Fibroblast of peridontal ligament (primary cell): ENCODE data around the gene RPS6KC1.
"Not testable (repeated sequence)": the region's sequence is repeated elsewhere in the genome, so short reads cannot be mapped to it uniquely, and the experiment has no call there.

Source experiments
- DNase-seq: peaks from one replicate; pipeline ENCODE4 v3.0.0-alpha.2; 2010; ENCODE audit errors: extremely low read depth

The RPS6KC1 gene, protein sequence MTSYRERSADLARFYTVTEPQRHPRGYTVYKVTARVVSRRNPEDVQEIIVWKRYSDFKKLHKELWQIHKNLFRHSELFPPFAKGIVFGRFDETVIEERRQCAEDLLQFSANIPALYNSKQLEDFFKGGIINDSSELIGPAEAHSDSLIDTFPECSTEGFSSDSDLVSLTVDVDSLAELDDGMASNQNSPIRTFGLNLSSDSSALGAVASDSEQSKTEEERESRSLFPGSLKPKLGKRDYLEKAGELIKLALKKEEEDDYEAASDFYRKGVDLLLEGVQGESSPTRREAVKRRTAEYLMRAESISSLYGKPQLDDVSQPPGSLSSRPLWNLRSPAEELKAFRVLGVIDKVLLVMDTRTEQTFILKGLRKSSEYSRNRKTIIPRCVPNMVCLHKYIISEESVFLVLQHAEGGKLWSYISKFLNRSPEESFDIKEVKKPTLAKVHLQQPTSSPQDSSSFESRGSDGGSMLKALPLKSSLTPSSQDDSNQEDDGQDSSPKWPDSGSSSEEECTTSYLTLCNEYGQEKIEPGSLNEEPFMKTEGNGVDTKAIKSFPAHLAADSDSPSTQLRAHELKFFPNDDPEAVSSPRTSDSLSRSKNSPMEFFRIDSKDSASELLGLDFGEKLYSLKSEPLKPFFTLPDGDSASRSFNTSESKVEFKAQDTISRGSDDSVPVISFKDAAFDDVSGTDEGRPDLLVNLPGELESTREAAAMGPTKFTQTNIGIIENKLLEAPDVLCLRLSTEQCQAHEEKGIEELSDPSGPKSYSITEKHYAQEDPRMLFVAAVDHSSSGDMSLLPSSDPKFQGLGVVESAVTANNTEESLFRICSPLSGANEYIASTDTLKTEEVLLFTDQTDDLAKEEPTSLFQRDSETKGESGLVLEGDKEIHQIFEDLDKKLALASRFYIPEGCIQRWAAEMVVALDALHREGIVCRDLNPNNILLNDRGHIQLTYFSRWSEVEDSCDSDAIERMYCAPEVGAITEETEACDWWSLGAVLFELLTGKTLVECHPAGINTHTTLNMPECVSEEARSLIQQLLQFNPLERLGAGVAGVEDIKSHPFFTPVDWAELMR

DNA sequence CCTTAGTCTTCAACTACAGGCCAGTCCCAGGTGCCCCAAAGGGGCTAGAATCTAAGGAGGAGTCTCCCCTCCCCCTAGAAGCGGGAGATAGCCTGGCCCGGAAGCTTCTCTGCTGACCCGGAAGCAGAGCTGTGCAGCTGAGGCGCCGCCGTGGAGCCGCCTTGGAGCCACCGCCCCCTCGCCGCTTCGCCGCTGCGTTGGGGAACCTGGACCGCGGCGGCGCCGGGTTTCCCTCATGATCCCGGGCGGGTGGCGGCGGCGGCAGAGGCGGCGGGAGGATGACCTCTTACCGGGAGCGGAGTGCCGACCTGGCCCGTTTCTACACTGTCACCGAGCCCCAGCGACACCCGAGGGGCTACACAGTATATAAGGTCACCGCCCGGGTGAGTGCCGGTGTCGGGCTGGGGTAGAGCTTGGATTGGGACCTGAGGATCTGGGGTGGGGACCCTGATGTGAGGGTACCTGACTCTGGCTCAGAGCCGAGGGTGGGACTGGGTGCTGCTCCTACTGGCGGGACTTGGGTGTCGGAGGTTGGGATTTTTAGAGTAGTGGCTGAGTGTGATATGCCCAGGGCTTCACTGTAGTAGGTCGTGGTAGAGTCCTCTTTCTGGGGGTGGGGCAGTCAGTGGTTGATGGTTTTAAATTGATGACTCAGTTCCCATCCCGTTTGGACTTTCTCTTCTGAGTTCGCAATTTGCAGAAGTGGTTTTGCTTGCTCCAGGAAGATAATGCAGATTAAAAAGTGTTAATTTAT lies at the start of gene RPS6KC1:
TSS of gene RPS6KC1 (plus strand) at position 115 of the 754 bp plus-strand sequence. CDS start at position 279, 164 bp downstream.
- peak; percentile 75 for DNase-seq

DNA sequence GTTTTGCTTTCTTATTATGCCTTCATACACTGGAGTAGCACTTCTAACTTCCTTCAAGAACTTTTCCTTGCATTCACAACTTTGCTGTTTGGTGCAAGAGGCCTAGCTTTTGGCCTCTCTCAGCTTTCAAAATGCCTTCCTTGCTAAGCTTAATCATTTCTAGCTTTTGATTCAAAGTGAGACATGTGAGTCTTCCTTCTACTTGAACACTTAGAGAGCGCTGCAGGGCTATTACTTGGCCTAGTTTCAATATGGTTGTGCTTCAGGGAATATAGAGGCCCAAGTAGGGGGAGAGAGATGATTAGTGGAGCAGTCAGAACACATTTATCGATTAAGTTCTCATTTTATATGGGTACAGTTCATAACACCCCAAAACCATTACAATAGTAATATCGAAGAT lies 47.8 kb upstream of the RPS6KC1 start:
- DNase-seq, result no peak

DNA sequence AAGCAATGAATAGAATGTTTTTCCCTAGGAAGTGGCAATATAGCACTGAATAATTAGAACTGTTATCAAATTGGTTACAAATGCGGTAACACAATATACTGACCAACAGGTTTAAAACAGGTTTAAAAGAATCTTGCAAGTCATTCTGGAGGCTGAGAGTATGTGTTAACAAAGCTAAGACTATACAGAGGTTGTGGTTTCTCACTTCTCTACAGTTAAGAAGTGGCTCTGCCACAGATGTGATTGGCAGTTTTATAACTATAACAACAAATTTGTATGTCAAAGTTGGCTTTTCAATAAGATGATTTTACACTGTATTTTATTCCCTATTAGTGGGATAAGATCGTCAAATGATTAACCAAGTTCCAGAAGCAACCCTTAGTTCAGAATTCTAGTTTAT lies 42.5 kb upstream of the RPS6KC1 start:
- DNase-seq, result no peak

DNA sequence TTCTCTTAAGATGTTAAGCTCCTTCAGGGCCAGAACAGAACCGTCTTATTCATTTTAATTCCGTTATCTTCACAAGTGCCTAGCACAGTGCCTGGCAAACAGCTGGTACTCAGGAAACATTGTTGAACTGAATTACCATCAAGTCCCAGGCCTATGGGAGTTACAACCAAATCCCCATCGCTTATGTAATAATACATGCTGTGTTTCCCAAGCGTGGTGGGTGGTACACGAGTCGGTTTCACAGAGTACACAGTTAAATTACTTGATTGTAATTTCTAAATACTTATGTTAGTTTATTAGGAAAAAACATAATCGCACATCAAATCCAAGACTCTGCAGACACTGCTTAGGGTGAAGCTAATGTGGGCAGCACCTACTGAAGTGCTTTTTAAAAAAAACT lies 36.4 kb upstream of the RPS6KC1 start:
- peak; percentile 39 for DNase-seq

DNA sequence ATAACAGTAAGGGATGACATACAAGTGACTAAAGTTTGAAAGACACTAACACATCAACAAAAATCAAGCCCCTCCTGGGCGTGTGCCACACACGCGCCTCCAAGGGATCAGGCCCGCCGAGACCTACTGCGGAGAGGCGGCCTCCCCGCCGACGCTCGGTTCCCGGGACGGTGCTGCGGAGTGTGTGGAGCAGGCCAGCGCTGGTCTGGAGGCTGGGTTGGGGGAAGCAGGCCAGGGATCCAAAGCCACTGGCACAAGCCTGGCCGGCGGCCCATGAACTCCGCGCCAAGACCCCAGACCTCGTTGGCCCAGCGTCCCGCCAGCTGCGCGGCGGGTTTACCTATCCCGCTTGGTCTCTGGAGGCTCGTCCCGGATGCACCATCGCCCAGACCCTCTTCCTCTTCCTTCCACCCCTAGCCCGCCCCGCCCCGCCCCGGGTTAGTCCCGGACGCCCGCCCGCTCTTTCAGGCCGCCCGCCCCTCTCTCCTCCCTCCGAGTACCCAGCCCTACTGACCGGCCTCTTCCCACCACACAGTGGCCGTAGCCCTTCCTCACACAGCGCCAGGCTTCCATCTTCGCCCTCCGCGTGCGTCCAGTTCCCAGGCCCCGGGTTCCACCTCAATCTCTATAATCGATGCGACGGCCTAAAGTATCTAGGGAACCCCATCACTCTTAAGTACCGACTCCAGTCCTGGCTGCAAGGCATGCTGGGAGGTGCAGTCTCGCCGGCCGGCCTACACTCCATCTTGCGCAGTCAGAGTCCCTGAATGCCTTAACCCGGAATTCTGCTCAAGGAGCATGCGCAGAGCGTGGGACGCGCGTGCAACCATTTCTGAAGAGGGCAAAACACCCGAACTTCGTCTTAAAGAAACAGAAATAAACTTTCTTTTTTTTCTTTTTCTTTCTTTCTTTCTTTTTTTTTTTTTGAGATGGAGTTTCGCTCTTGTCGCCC lies 35.7 kb upstream of the RPS6KC1 start, which contains the start of gene ANGEL2:
TSS of gene ANGEL2 (minus strand) at position 769 of the 952 bp plus-strand sequence. CDS start at position 573, 196 bp downstream.
- peak; percentile 98 for DNase-seq

DNA sequence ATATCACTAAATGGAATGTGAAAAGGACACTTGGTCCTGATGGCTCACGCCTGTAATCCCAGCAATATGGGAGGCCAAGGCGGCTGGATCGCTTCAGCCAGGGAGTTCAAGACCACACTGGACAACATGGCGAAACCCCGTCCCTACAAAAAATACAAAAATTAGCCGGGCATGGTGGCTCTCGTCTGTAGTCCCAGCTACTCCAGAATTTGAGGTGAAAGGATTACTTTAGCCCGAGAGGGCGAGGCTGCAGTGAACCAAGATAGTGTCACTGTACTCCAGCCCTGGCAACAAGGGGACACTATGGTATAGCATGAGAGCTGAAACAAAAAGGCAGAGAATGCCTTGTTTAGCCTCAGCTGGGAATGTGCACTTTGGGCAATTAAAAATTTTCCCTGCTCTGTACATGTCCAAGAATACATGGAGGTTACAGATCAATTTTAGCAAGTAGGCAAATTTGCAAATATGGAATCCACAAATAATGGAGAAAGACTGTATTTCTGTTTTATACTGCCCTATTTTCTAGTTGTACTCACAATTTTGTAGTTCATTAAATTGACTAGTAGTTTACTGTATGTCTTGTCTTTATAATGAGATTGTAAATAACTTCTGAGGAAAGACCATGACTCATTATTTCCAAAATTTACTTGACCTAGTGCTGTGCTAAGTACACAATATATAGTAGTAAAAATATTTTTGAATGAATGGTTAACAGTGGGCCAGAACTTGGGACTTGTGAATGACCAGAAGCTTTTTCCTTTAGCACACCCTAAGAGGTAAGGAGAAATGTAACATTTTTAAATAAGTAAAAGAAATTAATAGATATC lies 33.4 kb upstream of the RPS6KC1 start:
- no peak for DNase-seq

DNA sequence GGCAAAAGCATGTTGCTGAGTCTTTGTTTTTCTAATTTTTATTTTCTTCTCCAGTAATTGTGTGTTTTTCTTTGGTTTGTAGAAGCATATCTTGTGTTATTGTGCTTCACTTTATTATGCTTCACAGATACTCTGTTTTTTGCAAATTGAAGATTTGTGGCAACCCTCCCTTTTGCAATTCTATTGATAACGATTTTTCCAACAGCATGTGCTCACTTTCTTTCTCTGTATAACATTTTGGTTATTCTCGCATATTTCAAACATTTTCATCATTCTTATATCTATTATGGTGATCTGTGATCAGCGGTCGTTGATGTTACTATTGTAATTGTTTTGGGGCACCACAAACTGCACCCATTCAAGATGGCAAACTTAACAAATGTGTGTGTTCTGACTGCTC lies 31.6 kb upstream of the RPS6KC1 start:
- DNase-seq, result no peak

DNA sequence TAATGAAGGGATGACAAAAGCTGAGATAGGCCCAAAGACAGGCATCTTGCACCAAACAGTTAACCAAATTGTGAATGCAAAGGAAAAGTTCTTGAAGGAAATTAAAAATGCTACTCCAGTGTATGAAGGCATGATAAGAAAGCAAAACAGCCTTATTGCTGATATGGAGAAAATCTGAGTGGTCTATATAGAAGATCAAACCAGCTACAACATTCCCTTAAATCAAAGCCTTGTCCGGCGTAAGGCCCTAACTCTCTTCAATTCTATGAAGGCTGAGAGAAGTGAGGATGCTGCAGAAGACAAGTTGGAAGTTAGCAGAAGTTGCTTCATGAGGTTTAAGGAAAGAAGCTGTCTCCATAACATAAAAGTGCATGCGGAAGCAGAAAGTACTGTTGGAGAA lies 31.0 kb upstream of the RPS6KC1 start:
- no peak for DNase-seq

DNA sequence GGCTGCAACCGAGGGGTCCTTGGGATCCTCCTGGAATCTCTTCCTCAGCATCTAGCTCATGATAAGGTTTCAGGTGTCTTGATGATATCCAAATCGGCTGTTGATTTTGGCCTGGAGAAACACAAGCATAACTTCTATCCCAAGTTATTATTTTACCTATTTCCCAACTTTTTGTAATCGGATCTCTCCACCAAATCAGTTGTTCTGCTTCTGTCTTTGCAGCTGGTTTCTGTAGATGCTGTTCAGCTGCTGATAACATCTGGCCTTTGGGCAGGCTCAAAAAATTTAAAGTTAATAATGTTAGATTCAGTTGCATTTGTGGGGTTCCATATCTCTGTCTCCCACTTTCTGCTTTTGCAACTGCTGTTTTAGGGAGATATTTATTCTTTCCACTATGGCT lies 24.0 kb upstream of the RPS6KC1 start:
- not testable (repeated sequence) for DNase-seq

DNA sequence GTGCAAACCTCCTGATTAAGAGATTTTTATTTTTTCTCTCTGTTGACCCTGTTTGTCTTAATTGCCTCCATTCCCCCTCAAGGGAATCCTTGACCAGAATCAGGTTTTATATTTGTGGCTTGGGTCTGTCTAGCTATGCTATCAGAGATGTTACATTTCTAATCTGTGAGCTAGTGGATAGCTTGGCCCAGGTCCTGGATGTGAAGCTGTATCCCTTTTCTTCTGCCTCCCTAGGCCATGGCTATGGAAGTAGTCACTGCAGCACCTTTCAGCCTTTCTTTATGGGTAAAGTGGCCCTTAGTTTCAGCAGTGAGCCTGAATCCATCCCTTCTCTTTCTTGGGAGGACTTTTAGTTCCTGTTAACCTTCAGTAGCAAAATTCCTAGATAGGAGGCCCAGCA lies 18.4 kb upstream of the RPS6KC1 start:
- no peak for DNase-seq

DNA sequence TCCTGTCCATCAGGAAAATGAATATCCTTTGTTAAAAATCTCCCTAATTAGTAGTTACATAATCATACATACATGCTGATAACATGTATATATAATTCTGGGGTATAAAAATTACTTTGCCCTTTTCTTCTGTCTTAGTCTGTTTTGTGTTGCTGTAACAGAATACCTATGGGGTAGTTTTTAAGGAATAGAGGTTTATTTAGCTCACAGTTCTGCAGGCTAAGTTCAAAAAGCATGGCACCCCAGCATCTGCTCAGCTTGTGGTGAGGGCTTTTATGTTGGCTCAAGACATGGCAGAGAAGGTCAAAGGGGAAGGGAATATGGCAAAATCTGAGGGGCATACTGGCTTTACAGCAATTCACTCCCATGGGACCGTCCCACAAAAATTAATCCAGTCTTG lies 16.3 kb upstream of the RPS6KC1 start:
- no peak for DNase-seq

DNA sequence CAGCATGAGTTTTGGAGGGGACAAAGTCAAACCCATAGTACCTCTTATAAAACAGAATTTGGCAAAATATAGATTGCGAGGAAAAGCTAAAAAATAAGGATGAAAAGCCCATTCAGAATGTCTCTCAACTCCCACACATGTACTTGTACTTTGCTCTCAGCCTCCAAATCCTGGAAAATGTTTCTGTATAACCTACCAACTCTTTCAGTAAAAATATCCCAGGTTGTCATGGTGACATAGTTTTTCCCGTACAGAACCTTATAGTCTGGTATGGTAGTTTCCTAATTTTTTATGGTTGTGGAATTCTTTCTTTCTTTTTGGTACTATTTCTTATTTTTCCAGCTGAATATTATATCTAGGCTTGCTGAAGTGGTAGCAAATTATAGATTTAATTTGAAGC lies 15.5 kb upstream of the RPS6KC1 start:
- no peak for DNase-seq

DNA sequence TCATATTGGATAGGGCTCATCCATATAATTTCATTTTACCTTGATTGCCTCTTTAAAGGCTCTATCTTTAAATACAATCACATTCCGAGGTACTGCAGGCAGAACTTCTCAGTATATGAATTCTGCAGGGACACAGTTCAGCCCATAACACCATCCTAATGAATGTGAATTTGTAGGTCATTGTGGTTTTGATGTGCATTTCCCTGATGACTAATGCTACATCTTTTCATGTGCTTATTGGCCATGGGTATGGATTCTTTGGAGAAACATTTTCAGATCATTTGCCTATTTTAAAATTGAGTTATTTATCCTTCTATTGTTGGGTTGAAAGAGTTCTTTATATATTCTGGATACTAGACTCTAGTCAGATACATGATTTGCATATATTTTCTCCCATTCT lies 9.6 kb upstream of the RPS6KC1 start:
- peak; percentile 35 for DNase-seq

DNA sequence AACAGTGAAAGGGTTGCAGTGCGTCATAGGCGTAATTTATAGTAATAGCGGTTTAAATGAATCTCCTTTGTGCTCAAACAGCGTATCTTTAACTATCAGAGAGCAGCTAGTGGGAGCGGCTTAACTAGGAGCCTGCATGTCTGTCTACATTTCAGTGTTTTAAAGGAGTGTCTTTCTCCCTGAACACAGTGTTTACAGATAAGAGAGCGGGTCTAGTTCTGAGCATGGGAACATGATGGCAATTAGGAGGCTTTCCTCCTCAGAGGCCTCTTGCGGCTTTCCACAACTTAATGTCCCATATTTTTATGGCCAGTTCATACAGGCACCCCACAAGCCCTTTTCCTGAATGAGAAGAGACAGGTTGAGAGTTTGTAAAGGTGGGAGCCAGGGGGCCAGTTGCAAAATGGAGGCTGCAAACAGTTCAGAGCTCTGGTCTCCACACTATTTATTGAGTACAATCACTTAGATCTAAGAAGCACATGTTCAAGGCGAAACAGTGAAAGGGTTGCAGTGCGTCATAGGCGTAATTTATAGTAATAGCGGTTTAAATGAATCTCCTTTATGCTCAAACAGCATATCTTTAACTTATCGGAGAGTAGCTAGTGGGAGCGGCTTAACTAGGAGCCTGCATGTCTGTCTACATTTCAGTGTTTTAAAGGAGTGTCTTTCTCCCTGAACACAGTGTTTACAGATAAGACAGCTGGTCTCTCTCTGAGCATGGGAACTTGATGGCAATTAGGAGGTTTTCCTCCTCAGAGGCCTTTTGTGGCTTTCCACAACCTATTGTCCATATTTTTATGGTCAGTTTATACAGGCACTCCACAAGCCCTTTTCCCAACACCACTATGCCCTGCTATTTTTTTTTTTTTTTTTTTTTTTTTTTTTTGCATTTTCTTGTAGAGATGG lies 5.5 kb upstream of the RPS6KC1 start:
- not testable (repeated sequence) for DNase-seq

DNA sequence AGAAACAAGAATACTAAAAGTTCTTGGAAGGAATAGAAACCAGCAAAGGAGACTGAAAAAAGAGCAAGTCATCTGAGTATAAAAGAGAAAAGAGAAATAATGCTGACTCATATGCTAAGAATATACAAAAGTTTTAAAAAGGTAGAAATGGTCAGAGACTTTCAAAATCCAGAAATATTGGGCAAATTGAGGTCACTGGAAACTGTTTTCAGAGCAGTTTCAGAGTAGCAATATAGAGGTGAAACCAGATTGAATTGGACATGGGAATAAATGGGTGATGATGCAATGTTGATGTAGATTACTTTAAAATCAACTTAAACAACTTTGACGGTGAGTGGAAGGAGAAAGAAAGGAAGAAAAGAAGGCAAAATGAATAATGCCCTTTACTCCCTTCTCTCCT lies 1.8 kb upstream of the RPS6KC1 start:
- no peak for DNase-seq

DNA sequence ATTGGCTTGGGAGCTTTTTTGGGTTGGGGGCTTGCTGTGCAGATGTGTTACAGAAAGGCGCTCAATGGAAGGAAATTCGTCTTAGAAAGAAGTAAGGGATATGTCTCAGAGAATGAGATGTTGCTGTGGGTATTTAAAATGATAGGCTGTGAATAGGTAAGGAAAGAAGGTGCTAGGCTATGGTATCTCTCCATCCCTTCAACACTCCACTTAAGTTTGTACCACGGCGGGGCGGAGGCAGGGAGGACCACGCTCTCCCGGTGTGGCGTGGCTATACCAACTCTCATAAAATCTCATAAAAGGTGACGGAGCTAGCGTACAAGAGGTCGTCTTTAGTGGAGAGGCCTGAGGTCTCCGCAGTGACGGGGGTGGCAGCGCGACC lies 305 bp upstream of the RPS6KC1 start:
- DNase-seq, result no peak

DNA sequence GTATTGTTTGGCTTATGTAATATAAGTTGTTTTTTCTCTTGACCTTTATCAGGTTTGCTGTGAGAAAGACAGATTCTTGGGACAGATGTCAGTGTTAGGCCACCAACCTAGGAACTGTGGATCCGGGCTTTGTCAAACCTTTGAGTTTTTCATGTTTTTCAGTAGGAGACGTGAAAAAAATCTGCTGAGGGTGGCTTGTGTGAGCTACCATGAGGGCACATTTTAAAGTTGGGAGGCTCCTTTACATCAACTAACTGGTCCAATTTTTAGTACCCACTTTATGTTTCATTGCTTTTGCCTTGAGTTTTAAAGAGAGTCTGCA lies 801 bp downstream of the RPS6KC1 start:
- DNase-seq, result no peak

DNA sequence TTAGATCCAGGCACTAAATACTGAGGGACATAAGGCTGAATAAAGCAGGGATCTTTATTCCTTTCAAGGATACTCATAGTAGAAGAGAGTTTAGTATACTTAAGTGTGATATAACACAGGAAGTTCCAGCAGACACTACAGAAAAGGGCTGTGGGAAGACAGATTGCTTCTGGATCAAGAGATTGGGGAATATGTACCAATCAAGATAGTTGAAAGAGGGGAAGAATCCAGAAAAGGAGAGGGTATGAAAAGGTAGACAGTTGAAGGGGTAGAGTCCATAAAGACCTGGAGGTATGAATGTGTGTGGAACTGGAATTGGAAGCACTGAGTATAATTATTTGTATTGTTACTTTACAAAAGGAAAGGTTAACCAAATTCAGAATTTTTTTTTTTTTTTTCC lies 2.4 kb downstream of the RPS6KC1 start:
- DNase-seq, result no peak

DNA sequence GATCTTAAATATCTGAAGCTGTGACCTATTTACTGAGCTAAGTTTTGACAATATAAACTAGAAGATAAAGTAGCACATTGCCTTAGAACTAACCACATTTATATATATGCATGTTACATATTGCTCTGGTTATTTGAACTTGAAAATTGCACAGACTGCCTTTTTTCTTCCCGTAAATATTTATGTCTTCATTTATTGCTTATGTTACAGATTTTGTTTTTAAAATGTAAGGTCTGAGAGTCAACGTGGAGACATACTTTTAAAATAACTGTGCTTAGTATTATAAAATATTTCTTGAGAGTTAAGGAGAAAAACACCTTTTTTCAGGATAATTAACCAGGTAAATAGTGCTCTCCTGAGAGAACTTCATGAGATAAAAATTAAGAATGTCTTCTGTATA lies 3.1 kb downstream of the RPS6KC1 start:
- DNase-seq, result no peak
